A549 (cell line): Measurements from ENCODE around the gene TSR2. TPM values are rescaled to one million over a fixed set of nuclear protein-coding genes. Genes with fewer than 3 reads are reported as not detected.

Experiments
- ATAC-seq, 2 experiments: fragments of 200-7000 bp in 1 of 2; fragments of >200 bp in 1 of 2; cut with Nextera tagmentation in 1 of 2; cut with Tn5 transposase in 1 of 2; 3 replicates each; pipeline versions ENCODE4 v1.8.0 to v1.9.1; 2018 to 2020; ENCODE audit warnings: mild to moderate bottlenecking in 1 of 2, moderate library complexity in 1 of 2
- CTCF ChIA-PET: fragments of 300-600 bp; sonication (Branson Sonifier 250); formaldehyde crosslinking; extraction: SDS; loops from one replicate; lab custom pipeline; 2021; ENCODE audit warnings: antibody characterized with exemption, inconsistent platforms; lab: Yijun Ruan, JAX
- POLR2A ChIA-PET: fragments of 350-600 bp; formaldehyde crosslinking; extraction: SDS; loops from one replicate; lab custom pipeline; 2021; ENCODE audit warnings: antibody characterized with exemption, inconsistent platforms; lab: Yijun Ruan, JAX
- DNase-seq, 2 experiments: peaks; one replicate each; pipeline versions ENCODE4 v3.0.0 to v3.0.0-alpha.2; 2011 to 2016; ENCODE audit warnings: low read depth in 1 of 2, low spot score in 1 of 2
- FAIRE-seq: peaks from 2 replicates; lab custom pipeline; 2011; peaks lifted over from hg19 to GRCh38; lab: Jason Lieb, UNC
- H3K27ac ChIP-seq, 2 experiments: fragments of >200 bp; sonication (Bioruptor Twin); formaldehyde crosslinking; 3 replicates each; pipeline ENCODE4 v1.5.1; 2016 to 2017
- H3K4me1 ChIP-seq: fragments of >200 bp; sonication (Bioruptor Twin); formaldehyde crosslinking; 3 replicates; pipeline ENCODE4 v1.6.1; 2016
- H3K4me2 ChIP-seq: fragments of >200 bp; sonication (Bioruptor Twin); formaldehyde crosslinking; 3 replicates; pipeline ENCODE4 v1.6.1; 2016
- H3K4me3 ChIP-seq: fragments of >200 bp; sonication (Bioruptor Twin); formaldehyde crosslinking; 3 replicates; pipeline ENCODE4 v1.5.1; 2016
- H3K9me3 ChIP-seq: fragments of >200 bp; sonication (Bioruptor Twin); formaldehyde crosslinking; 3 replicates; pipeline ENCODE4 v1.6.1; 2016
- CBX2 ChIP-seq: fragments of 200-600 bp; sonication (generic); IDR thresholded peaks from 2 replicates; pipeline ENCODE4 v1.6.1; 2016; ENCODE audit warnings: low read depth, mild to moderate bottlenecking, borderline replicate concordance
- CEBPB ChIP-seq, 2 experiments: fragments of >200 bp in 1 of 2; sonication (Bioruptor Twin) in 1 of 2; formaldehyde crosslinking in 1 of 2; IDR thresholded peaks; 2 replicates each; pipeline ENCODE4 v1.6.1; 2012 to 2016
- CHD2 ChIP-seq: fragments of 150-350 bp; IDR thresholded peaks from 2 replicates; pipeline ENCODE4 v1.6.1; 2014; ENCODE audit warnings: low read length; ENCODE audit not compliant: partially characterized antibody
- CHD4 ChIP-seq: fragments of 200-600 bp; sonication (generic); IDR thresholded peaks from 2 replicates; pipeline ENCODE4 v1.6.1; 2016; ENCODE audit warnings: antibody characterized with exemption, mild to moderate bottlenecking, borderline replicate concordance
- EHMT2 ChIP-seq: fragments of 200-600 bp; sonication (generic); IDR thresholded peaks from 2 replicates; pipeline ENCODE4 v1.6.1; 2016; ENCODE audit warnings: antibody characterized with exemption, low read depth, mild to moderate bottlenecking, moderate library complexity
- FOSB ChIP-seq: fragments of 250-450 bp; sonication (Bioruptor Pico); IDR thresholded peaks from 2 replicates; pipeline ENCODE4 v1.5.0; 2020; ENCODE audit warnings: mild to moderate bottlenecking, moderate library complexity
- GATA3 ChIP-seq: IDR thresholded peaks from 2 replicates; pipeline ENCODE4 v1.6.1; 2012; ENCODE audit warnings: borderline replicate concordance
- HDAC2 ChIP-seq: fragments of 200-600 bp; sonication (generic); IDR thresholded peaks from 2 replicates; pipeline ENCODE4 v1.6.1; 2016
- HEYL ChIP-seq: fragments of 250-450 bp; sonication (Bioruptor Pico); IDR thresholded peaks from 2 replicates; pipeline ENCODE4 v1.8.0; 2021; ENCODE audit warnings: mild to moderate bottlenecking, moderate library complexity
- HOXB13 ChIP-seq: fragments of 250-450 bp; sonication (Bioruptor Pico); IDR thresholded peaks from 2 replicates; pipeline ENCODE4 v1.5.0; 2020; ENCODE audit warnings: low read depth, mild to moderate bottlenecking, moderate library complexity
- KDM1A ChIP-seq: fragments of 200-600 bp; sonication (generic); IDR thresholded peaks from 2 replicates; pipeline ENCODE4 v1.6.1; 2016; ENCODE audit warnings: low read depth, mild to moderate bottlenecking
- MYC ChIP-seq: IDR thresholded peaks from 2 replicates; pipeline ENCODE4 v1.6.1; 2012; ENCODE audit warnings: mild to moderate bottlenecking, inconsistent platforms, low read length, improper control_type of control experiment, borderline replicate concordance
- NFE2L2 ChIP-seq: fragments of 150-350 bp; conservative IDR thresholded peaks from 2 replicates; pipeline ENCODE4 v1.6.1; 2014; ENCODE audit warnings: low read length
- NPAS2 ChIP-seq: fragments of 250-450 bp; sonication (Bioruptor Pico); IDR thresholded peaks from 2 replicates; pipeline ENCODE4 v1.8.0; 2022; ENCODE audit warnings: mild to moderate bottlenecking, moderate library complexity, borderline replicate concordance
- PHF8 ChIP-seq: fragments of 200-600 bp; sonication (generic); IDR thresholded peaks from 2 replicates; pipeline ENCODE4 v1.6.1; 2016; ENCODE audit warnings: low read depth, mild to moderate bottlenecking, antibody characterized with exemption, moderate library complexity, borderline replicate concordance
- RARB ChIP-seq: fragments of 250-450 bp; sonication (Bioruptor Pico); IDR thresholded peaks from 2 replicates; pipeline ENCODE4 v1.8.0; 2021; ENCODE audit warnings: mild to moderate bottlenecking, moderate library complexity
- RCOR1 ChIP-seq: fragments of 150-350 bp; IDR thresholded peaks from 2 replicates; pipeline ENCODE4 v1.6.1; 2014; ENCODE audit warnings: antibody characterized with exemption, low read length, low read depth
- RFX5 ChIP-seq: fragments of 450-650 bp; IDR thresholded peaks from 2 replicates; pipeline ENCODE4 v1.7.1; 2014; ENCODE audit warnings: antibody characterized with exemption, mild to moderate bottlenecking, moderate library complexity
- TFCP2L1 ChIP-seq: fragments of 250-450 bp; sonication (Bioruptor Pico); IDR thresholded peaks from 2 replicates; pipeline ENCODE4 v1.5.0; 2021; ENCODE audit warnings: mild to moderate bottlenecking
- ZFP36 ChIP-seq: fragments of 450-650 bp; IDR thresholded peaks from 2 replicates; pipeline ENCODE4 v1.6.1; 2014; ENCODE audit warnings: borderline replicate concordance; ENCODE audit not compliant: partially characterized antibody
- ZNF302 ChIP-seq: fragments of 250-450 bp; sonication (Bioruptor Pico); IDR thresholded peaks from 2 replicates; pipeline ENCODE4 v1.9.0; 2021; ENCODE audit warnings: inconsistent platforms, mild to moderate bottlenecking, moderate library complexity
- WGBS: methylation state at CpG from one replicate; pipeline ENCODE4 v1.1.6; 2017; ENCODE audit errors: missing lambda C conversion rate; 5-methylcytosine and 5-hydroxymethylcytosine counted together
- polyA plus RNA-seq, 4 experiments: library from polyadenylated mRNA; depleted of rRNA in 3 of 4; stranded (reverse); fragments of >200 nt; fragmentation: RNase III in 1 of 4; extraction: RNeasy Plus Mini Kit Qiagen cat#74134 plus additional on column Dnase treatment in 1 of 4; gene quantifications; 2 replicates in 3 of 4; 3 replicates in 1 of 4; pipeline ENCODE4 v1.2.3, GENCODE V29; 2011 to 2017
- TF ChIP-seq, protein P1 (sequence below): IDR thresholded peaks from 2 replicates; pipeline ENCODE4 v1.6.1; 2012
- TF ChIP-seq, protein P2 (sequence below): IDR thresholded peaks from 2 replicates; pipeline ENCODE4 v1.6.1; 2012

The TSR2 gene
- polyA plus RNA-seq, 2 of the 4 experiments (the other 2 are of a cell fraction) = 26.9 to 60.4 TPM

GRCh38 chrX:54419559-54420302, 20.5 kb upstream of the TSR2 start:
- no peak for ATAC-seq
- Histone ChIP-seq H3K4me1 (no peaks in the 10 kb centered on the region), H3K27ac (no peak overlapping the region), H3K4me2 (no peak overlapping the region), H3K9me3 (no peaks in the 10 kb centered on the region)
- 31% methylated on average over 3 of the region's 3 CpGs for WGBS
- ChIA-PET POLR2A (no interaction called here), CTCF (no interaction called here)
- TF ChIP-seq KDM1A (no peak), MYC (no peak), GATA3 (no peak), RARB (CRISPR knock-in tag) (no peak), PHF8 (no peak), ZFP36 (no peak)
- TF ChIP-seq, all 56 proteins: peak for 0
- FAIRE-seq (no peak), DNase-seq (no peak)
- H3K4me3 ChIP-seq = no peak overlapping the region

DNA sequence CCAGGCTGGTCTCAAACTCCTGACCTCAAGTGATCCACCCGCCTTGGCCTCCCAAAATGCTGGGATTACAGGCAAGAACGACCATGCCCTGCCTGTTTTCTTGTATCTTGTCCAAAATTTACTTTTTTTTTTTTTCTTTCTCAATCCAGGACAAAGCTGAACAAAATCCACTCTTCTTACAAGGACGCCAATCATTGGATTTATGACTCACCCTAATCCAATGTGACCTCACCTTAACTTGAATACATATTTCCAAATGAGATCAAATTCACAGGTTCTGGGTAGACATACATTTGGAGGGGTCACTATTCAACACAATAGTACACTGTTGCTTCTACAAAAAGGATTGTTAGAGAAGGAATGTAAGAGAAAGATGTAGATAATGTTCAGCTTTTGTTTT, 18.0 kb upstream of the TSR2 start:
- Histone ChIP-seq H3K9me3 (no peaks in the 10 kb centered on the region), H3K4me3 (no peak overlapping the region), H3K27ac (no peak overlapping the region), H3K4me2 (no peak overlapping the region), H3K4me1 (no peaks in the 10 kb centered on the region)
- TF ChIP-seq NPAS2 (CRISPR knock-in tag) (no peak), RARB (CRISPR knock-in tag) (no peak), CHD2 (no peak), NFE2L2 (no peak), EHMT2 (no peak), CEBPB (IDR thresholded peaks at IDR 0.05) (no peak), GATA3 (no peak), CBX2 (no peak), RFX5 (no peak), HOXB13 (CRISPR knock-in tag) (no peak), FOSB (CRISPR knock-in tag) (no peak), CHD4 (no peak), RCOR1 (no peak), MYC (no peak), ZNF302 (CRISPR knock-in tag) (no peak), HDAC2 (no peak), HEYL (CRISPR knock-in tag) (no peak)
- TF ChIP-seq, protein P1, sequence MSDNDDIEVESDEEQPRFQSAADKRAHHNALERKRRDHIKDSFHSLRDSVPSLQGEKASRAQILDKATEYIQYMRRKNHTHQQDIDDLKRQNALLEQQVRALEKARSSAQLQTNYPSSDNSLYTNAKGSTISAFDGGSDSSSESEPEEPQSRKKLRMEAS = no peak
- TF ChIP-seq, protein P2, sequence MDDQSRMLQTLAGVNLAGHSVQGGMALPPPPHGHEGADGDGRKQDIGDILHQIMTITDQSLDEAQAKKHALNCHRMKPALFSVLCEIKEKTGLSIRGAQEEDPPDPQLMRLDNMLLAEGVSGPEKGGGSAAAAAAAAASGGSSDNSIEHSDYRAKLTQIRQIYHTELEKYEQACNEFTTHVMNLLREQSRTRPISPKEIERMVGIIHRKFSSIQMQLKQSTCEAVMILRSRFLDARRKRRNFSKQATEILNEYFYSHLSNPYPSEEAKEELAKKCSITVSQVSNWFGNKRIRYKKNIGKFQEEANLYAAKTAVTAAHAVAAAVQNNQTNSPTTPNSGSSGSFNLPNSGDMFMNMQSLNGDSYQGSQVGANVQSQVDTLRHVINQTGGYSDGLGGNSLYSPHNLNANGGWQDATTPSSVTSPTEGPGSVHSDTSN = no peak
- no peak for ATAC-seq
- ChIA-PET CTCF (no interaction called here), POLR2A (no interaction called here)
- 38% methylated on average over 3 of the region's 3 CpGs for whole genome bisulfite sequencing
- no peak for FAIRE-seq
- DNase-seq = no peak

GRCh38 chrX:54423161-54423888, 16.9 kb upstream of the TSR2 start:
- no peaks in the 10 kb centered on the region for H3K9me3 ChIP-seq
- ChIA-PET CTCF (no interaction called here), POLR2A (no interaction called here)
- WGBS = 69% methylated on average over 14 of the region's 14 CpGs
- DNase-seq = no peak
- no peaks in the 10 kb centered on the region for H3K4me1 ChIP-seq
- FAIRE-seq = no peak
- no peak overlapping the region for H3K4me3 ChIP-seq
- H3K27ac ChIP-seq = no peak overlapping the region
- no peak for ATAC-seq
- no peak for TF ChIP-seq TFCP2L1
- TF ChIP-seq, protein P2 = no peak
- no peak overlapping the region for H3K4me2 ChIP-seq
